ENCODE results near the gene PEDS1. TPM values are rescaled to one million over a fixed set of nuclear protein-coding genes. Genes with fewer than 3 reads are reported as not detected.
A peak's percentile ranks its signal among the peaks of the same experiment; 100 is the strongest.

Gene PEDS1
- total RNA-seq, 1 donor from 2014 or later: 26.1 TPM

DNA sequence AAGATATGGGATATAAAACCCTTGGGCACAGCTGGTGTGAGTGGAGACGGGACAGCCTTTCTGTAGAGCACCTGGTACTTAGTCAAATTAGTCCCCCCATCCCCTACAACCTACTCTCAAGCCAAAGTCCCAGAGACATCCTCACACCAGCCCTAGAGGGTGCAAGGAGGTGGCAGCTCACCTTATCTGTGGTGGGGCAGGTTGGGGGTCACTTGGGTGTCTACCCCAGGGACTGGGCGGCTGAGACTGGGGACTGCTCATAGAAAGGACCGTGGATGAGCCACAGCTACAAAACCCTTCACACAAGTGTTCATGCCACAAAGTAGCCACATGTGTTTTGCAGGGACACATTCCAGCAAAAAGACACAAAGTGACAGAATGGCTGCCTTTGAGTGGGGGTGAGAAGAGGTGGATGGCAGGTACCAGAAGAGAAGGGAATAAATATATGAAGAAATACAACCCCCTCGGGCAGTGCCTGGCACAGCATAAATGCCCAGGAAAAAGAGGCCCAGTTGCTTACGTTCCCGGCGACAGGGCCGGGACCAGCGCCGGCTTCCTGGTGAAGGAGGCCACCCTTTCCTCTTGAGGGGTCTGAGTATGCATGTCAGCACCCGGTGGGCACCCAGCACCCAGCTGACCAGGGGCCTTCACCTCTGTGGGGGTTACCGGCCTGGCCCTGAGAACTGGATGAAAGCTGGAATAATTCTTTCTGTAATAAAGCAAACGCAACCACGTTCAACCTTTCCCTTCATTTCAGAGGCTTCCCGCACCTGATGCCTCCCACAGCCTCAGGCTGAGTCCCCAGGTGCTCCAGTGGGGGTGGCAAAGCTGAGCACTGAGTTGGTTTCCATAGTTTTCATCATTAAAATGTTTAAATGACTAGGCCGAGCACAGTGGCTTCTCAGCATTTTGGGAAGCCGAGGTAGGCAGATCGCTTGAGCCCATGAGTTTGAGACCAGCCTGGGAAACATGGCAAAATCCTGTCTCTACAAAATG is 22.7 kb upstream of the PEDS1 start:
- Mint-ChIP-seq H3K36me3 (ENCODE audit: low read depth) (no peaks in the 10 kb centered on the region), H3K4me1 (peaks cover 24% of the 10 kb centered on the region), H3K27ac (ENCODE audit: unreplicated experiment) (no peak overlapping the region), H3K4me3 (no peak overlapping the region), H3K9me3 (no peaks in the 10 kb centered on the region), H3K27me3 (ENCODE audit: low read depth) (no peaks in the 10 kb centered on the region)
- TF ChIP-seq CTCF (conservative IDR thresholded peaks at IDR 0.05): no peak
- DNase-seq (ENCODE audit: low read depth, low spot score): no peak

DNA sequence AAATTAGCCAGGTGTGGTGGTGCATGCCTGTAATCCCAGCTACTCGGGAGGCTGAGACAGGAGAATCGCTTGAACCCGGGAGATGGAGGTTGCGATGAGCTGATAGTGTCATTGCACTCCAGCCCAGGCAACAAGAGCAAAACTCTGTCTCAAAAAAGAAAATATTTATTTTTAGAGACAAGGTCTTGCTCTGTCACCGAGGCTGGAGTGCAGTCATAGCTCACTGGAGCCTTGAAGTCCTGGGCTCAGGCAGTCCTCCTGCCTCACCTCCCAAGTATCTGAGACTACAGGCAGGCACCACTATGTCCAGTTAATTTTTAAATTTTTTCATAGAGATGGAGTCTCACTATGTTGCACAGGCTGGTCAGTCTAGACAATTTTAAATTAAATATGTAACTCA is 20.9 kb upstream of the PEDS1 start:
- Mint-ChIP-seq H3K4me1 (peaks cover 30% of the 10 kb centered on the region), H3K27me3 (ENCODE audit: low read depth) (no peaks in the 10 kb centered on the region), H3K36me3 (ENCODE audit: low read depth) (peaks cover under 1% of the 10 kb centered on the region), H3K4me3 (no peak overlapping the region), H3K9me3 (peaks cover 1% of the 10 kb centered on the region), H3K27ac (ENCODE audit: unreplicated experiment) (no peak overlapping the region)
- no peak for DNase-seq (ENCODE audit: low read depth, low spot score)
- TF ChIP-seq CTCF (conservative IDR thresholded peaks at IDR 0.05): no peak

- Mint-ChIP-seq H3K36me3 (ENCODE audit: low read depth) (peaks cover 3% of the 10 kb centered on the region), H3K9me3 (peaks cover 3% of the 10 kb centered on the region), H3K27me3 (ENCODE audit: low read depth) (no peaks in the 10 kb centered on the region), H3K4me1 (peaks cover 26% of the 10 kb centered on the region), H3K27ac (ENCODE audit: unreplicated experiment) (peak overlapping the region; percentile 25), H3K4me3 (peak overlapping the region; percentile 87)
- DNase-seq (ENCODE audit: low read depth, low spot score): peak; percentile 73
- TF ChIP-seq CTCF (conservative IDR thresholded peaks at IDR 0.05): no peak
These were observed 19.0 kb upstream of the PEDS1 start for GRCh38 chr20:50172347-50173013.

GRCh38 chr20:50170549-50171220 is 17.2 kb upstream of the PEDS1 start:
- TF ChIP-seq CTCF (conservative IDR thresholded peaks at IDR 0.05): no peak
- DNase-seq (ENCODE audit: low read depth, low spot score): no peak
- peaks cover 3% of the 10 kb centered on the region for H3K9me3 Mint-ChIP-seq
- no peaks in the 10 kb centered on the region for H3K27me3 Mint-ChIP-seq (ENCODE audit: low read depth)
- H3K27ac Mint-ChIP-seq (ENCODE audit: unreplicated experiment): no peak overlapping the region
- peaks cover 35% of the 10 kb centered on the region for H3K4me1 Mint-ChIP-seq
- H3K36me3 Mint-ChIP-seq (ENCODE audit: low read depth): peaks cover 3% of the 10 kb centered on the region
- peak overlapping the region; percentile 38 for H3K4me3 Mint-ChIP-seq

DNA sequence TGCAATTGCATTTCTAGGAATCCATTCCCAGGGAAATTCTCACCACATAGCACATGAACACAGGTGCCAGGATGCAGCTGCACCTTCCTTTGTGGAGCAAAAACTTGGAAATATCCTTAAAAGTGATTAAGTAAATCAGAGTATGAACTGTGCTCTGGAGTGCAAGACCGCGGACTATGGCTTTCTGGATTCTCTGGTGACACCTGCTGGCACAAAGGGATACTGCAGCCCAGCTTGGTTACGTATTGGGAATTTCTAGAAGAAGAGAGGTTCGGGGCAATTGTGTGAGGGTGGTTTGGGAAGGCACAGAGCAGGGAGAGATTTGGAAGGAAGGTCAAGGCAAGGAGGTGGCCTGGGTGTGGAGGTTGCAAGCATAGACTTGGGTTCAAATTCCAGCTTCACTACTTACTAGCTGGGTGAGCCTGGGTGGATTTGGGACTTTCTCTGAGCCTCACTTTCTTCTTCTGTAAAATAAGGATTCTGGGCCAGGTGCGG is 15.9 kb upstream of the PEDS1 start:
- peak; percentile 86 for TF ChIP-seq CTCF (conservative IDR thresholded peaks at IDR 0.05)
- Mint-ChIP-seq H3K27ac (ENCODE audit: unreplicated experiment) (no peak overlapping the region), H3K9me3 (peaks cover 3% of the 10 kb centered on the region)

More for the DNA sequence above, 15.9 kb upstream of the PEDS1 start:
- Mint-ChIP-seq H3K4me3 (peak overlapping the region; percentile 58), H3K36me3 (ENCODE audit: low read depth) (peaks cover 3% of the 10 kb centered on the region), H3K27me3 (ENCODE audit: low read depth) (no peaks in the 10 kb centered on the region), H3K4me1 (peaks cover 39% of the 10 kb centered on the region)
- peak; percentile 89 for DNase-seq (ENCODE audit: low read depth, low spot score)

Data from neural crest cell (in vitro differentiated cells).